HL-60 (cell line): ENCODE data around the gene BGN.

ENCODE experiments used
- DNase-seq, 2 experiments: peaks; one replicate each; pipeline ENCODE4 v3.0.0-alpha.2; 2010 to 2020; ENCODE audit warnings: low read depth in 1 of 2, low spot score in 1 of 2
- H3K27ac ChIP-seq: fragments of 250-450 bp; sonication (Bioruptor Pico); replicated peaks from 2 replicates; pipeline ENCODE4 v1.5.1; 2020; ENCODE audit warnings: mild to moderate bottlenecking, moderate library complexity
- H3K27me3 ChIP-seq: fragments of 250-450 bp; sonication (Bioruptor Pico); 2 replicates; pipeline ENCODE4 v1.5.1; 2021; ENCODE audit warnings: mild to moderate bottlenecking, moderate library complexity; ENCODE audit not compliant: insufficient read depth, poor library complexity, severe bottlenecking
- H3K4me3 ChIP-seq: replicated peaks from 2 replicates; pipeline ENCODE4 v1.5.1; 2011; ENCODE audit warnings: mild to moderate bottlenecking, control low read depth, low read length; ENCODE audit not compliant: insufficient read depth
- GABPA ChIP-seq: IDR thresholded peaks from 2 replicates; pipeline ENCODE4 v1.6.1; 2012; ENCODE audit warnings: low read depth
- POLR2AphosphoS5 ChIP-seq: IDR thresholded peaks from 2 replicates; pipeline ENCODE4 v1.6.1; 2012; ENCODE audit warnings: low read depth
- REST ChIP-seq: IDR thresholded peaks from 2 replicates; pipeline ENCODE4 v1.6.1; 2012; ENCODE audit warnings: low read depth; ENCODE audit not compliant: insufficient replicate concordance
- SPI1 ChIP-seq: IDR thresholded peaks from 2 replicates; pipeline ENCODE4 v1.6.1; 2012; ENCODE audit warnings: low read depth, mild to moderate bottlenecking, borderline replicate concordance
- TF ChIP-seq, protein P1 (sequence below): IDR thresholded peaks from one replicate; pipeline ENCODE4 v1.5.1; 2011; ENCODE audit warnings: low read length, control low read depth, inconsistent platforms; ENCODE audit not compliant: insufficient read depth

The BGN gene

DNA sequence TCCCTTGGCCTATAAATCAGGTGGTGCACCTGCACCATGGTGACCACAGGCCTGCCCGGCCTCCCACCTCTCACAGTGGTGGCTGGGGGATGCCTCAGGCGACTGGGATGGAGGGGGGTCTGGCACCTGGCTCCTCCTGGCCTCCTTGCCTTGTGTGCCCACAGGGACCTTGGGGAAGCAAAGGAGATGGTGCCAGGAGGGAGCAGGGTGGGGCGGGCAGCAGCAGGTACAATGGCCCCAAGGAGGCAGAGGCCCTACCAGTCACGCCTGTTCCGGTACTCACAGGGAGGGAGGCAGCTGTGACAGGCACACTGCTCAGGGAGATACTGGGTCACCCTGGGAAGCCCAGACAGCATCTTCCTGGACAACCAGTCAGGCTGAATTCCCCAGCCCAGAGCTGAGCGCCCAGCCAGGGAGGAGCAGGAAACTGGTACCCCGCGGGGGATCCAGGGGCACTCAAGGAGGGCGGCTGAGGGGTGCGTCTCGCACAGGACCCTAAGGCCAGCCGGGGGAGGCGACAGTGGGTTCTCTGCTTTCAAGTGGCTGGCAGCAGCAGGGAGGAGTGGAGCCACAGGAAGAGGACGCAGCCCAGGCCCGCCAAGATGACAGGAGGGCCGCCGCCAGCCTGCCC is 47.7 kb upstream of the BGN start:
- no peaks in the 10 kb centered on the region for H3K27me3 ChIP-seq
- no peak overlapping the region for H3K27ac ChIP-seq
- no peak overlapping the region for H3K4me3 ChIP-seq
- no peak for TF ChIP-seq REST
- TF ChIP-seq GABPA: no peak
- TF ChIP-seq, protein P1, sequence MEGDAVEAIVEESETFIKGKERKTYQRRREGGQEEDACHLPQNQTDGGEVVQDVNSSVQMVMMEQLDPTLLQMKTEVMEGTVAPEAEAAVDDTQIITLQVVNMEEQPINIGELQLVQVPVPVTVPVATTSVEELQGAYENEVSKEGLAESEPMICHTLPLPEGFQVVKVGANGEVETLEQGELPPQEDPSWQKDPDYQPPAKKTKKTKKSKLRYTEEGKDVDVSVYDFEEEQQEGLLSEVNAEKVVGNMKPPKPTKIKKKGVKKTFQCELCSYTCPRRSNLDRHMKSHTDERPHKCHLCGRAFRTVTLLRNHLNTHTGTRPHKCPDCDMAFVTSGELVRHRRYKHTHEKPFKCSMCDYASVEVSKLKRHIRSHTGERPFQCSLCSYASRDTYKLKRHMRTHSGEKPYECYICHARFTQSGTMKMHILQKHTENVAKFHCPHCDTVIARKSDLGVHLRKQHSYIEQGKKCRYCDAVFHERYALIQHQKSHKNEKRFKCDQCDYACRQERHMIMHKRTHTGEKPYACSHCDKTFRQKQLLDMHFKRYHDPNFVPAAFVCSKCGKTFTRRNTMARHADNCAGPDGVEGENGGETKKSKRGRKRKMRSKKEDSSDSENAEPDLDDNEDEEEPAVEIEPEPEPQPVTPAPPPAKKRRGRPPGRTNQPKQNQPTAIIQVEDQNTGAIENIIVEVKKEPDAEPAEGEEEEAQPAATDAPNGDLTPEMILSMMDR: no peak
- no peak for TF ChIP-seq SPI1
- no peak for DNase-seq

- no peak for DNase-seq
- no peak overlapping the region for H3K27ac ChIP-seq
- H3K27me3 ChIP-seq: no peaks in the 10 kb centered on the region
- TF ChIP-seq POLR2AphosphoS5 (no peak), REST (no peak)
- TF ChIP-seq, protein P1: no peak
- H3K4me3 ChIP-seq: no peak overlapping the region
Measured at GRCh38 chrX:153447581-153447960, 47.2 kb upstream of the BGN start.

DNA sequence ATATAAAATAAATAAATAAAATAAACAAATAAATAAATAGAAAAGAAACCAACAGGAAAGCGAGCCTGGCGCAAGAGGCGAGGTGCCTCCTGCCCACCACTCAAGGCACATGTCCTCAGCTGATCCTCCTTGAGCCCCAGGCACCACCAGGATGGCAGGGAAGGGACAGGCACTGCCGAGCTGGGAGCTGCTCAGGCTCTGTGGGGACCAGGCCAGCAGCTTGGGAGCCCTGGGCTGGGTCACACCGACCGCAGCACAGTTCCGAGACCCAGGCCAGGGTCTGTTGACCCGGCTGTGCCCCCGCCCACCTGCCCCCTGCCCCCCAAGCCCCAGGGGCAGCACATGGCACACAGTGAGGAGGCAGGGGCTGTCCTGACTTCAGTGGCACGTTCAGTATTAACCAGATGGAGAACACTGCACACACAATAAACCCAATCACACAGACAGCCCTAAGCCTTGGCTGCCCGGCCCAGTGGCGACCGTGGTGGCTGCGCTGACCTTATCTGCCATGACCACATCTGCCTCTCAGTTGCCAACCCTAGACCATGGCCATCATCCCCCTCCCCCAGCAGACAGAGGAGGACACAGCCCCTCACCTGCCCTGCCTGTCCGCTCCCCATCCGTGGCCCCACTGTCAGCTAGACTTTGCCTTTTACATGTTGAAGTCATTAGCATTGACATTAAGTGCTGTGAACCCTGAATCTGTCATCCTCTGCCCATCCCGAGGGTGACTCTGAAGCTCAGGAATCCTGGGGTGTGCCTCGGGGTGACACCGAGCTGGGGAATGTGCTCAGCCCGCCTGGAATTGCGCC is 46.0 kb upstream of the BGN start:
- no peak for TF ChIP-seq POLR2AphosphoS5
- TF ChIP-seq GABPA: no peak
- TF ChIP-seq, protein P1: no peak
- TF ChIP-seq REST: no peak
- no peak for TF ChIP-seq SPI1
- no peaks in the 10 kb centered on the region for H3K27me3 ChIP-seq
- no peak overlapping the region for H3K27ac ChIP-seq
- DNase-seq: no peak
- H3K4me3 ChIP-seq: no peak overlapping the region
